H1 (cell line): ENCODE data around the gene AATK. TPM values are rescaled to one million over a fixed set of nuclear protein-coding genes. Genes with fewer than 3 reads are reported as not detected.

Source experiments
- CTCF ChIA-PET: fragments of 300-600 bp; sonication (Branson Sonifier 250); formaldehyde crosslinking; loops from one replicate; lab custom pipeline; 2021; ENCODE audit not compliant: partially characterized antibody; lab: Charles Lee
- POLR2A ChIA-PET: fragments of 300-600 bp; sonication (Branson Sonifier 250); formaldehyde crosslinking; loops from one replicate; lab custom pipeline; 2021; ENCODE audit warnings: inconsistent platforms; ENCODE audit not compliant: partially characterized antibody; lab: Charles Lee
- DNase-seq, 2 experiments: peaks; one replicate each; pipeline versions ENCODE4 v3.0.0 to v3.0.0-alpha.2; 2010 to 2022; ENCODE audit warnings: low spot score in 2 of 2, low read depth in 1 of 2, mixed read lengths in 1 of 2
- FAIRE-seq: peaks from 2 replicates; lab custom pipeline; 2011; peaks lifted over from hg19 to GRCh38; lab: Jason Lieb, UNC
- H2AFZ ChIP-seq: 2 replicates; pipeline ENCODE4 v1.8.1; 2012; ENCODE audit warnings: low read length, inconsistent platforms
- H2AK5ac ChIP-seq: 2 replicates; pipeline ENCODE4 v1.6.1; 2013; ENCODE audit warnings: low read depth, low read length
- H2BK120ac ChIP-seq: replicated peaks from 2 replicates; pipeline ENCODE3; 2013; ENCODE audit warnings: low read depth, low read length, inconsistent platforms
- H2BK12ac ChIP-seq: 2 replicates; pipeline ENCODE4 v1.6.1; 2013; ENCODE audit warnings: low read depth, low read length
- H2BK15ac ChIP-seq: 2 replicates; pipeline ENCODE4 v1.6.1; 2013; ENCODE audit warnings: low read length
- H2BK20ac ChIP-seq: 2 replicates; pipeline ENCODE4 v1.6.1; 2013; ENCODE audit warnings: low read length
- H2BK5ac ChIP-seq: 2 replicates; pipeline ENCODE4 v1.6.1; 2013; ENCODE audit warnings: low read depth, low read length
- H3K14ac ChIP-seq: 2 replicates; pipeline ENCODE4 v1.6.1; 2013; ENCODE audit warnings: inconsistent platforms; ENCODE audit not compliant: insufficient read length
- H3K18ac ChIP-seq: 2 replicates; pipeline ENCODE4 v1.6.1; 2013; ENCODE audit warnings: low read length; ENCODE audit errors: extremely low read depth
- H3K23ac ChIP-seq: 2 replicates; pipeline ENCODE4 v1.6.1; 2013; ENCODE audit warnings: inconsistent platforms; ENCODE audit not compliant: insufficient read length
- H3K23me2 ChIP-seq: 2 replicates; pipeline ENCODE4 v1.6.1; 2013; ENCODE audit warnings: low read depth, low read length
- H3K27ac ChIP-seq: 2 replicates; pipeline ENCODE4 v1.6.1; 2011; ENCODE audit warnings: low read depth, low read length, inconsistent platforms
- H3K27me3 ChIP-seq, 4 experiments: replicated peaks in 1 of 4; 1 replicate in 1 of 4; 2 replicates in 3 of 4; pipeline versions ENCODE4 v1.6.1 to v1.8.1; 2011 to 2013; ENCODE audit warnings: low read length in 3 of 4, mild to moderate bottlenecking in 3 of 4, inconsistent platforms in 2 of 4, mixed read lengths in 2 of 4, moderate library complexity in 1 of 4; ENCODE audit not compliant: control insufficient read depth in 3 of 4, insufficient read depth in 3 of 4; ENCODE audit errors: extremely low read depth in 1 of 4
- H3K36me3 ChIP-seq, 4 experiments: 2 replicates each; pipeline versions ENCODE4 v1.6.1 to v1.8.1; 2011 to 2013; ENCODE audit warnings: mild to moderate bottlenecking in 4 of 4, low read length in 3 of 4, moderate library complexity in 2 of 4, control low read depth in 1 of 4, inconsistent platforms in 1 of 4; ENCODE audit not compliant: insufficient read depth in 4 of 4, control insufficient read depth in 2 of 4
- H3K4ac ChIP-seq: replicated peaks from 2 replicates; pipeline ENCODE3; 2013; ENCODE audit warnings: low read length, low read depth, mixed read lengths, inconsistent platforms; ENCODE audit not compliant: insufficient read length
- H3K4me1 ChIP-seq, 4 experiments: replicated peaks in 1 of 4; 1 replicate in 1 of 4; 2 replicates in 3 of 4; pipeline versions ENCODE4 v1.6.1 to v1.8.1; 2011 to 2013; ENCODE audit warnings: low read length in 3 of 4, inconsistent platforms in 2 of 4, mixed read lengths in 1 of 4; ENCODE audit not compliant: insufficient read depth in 4 of 4, control insufficient read depth in 3 of 4
- H3K4me2 ChIP-seq, 2 experiments: 2 replicates each; pipeline versions ENCODE4 v1.6.1 to v1.8.1; 2011 to 2013; ENCODE audit warnings: low read depth in 2 of 2, low read length in 2 of 2, control low read depth in 1 of 2, inconsistent platforms in 1 of 2, mild to moderate bottlenecking in 1 of 2; ENCODE audit not compliant: insufficient read depth in 1 of 2
- H3K4me3 ChIP-seq, 4 experiments: fragments of 200-600, 300-600 bp in 1 of 4; sonication (generic), shearing (Covaris generic), sonication (Bioruptor Twin) in 1 of 4; 2 replicates each; pipeline versions ENCODE4 v1.5.1 to v1.8.1; 2011 to 2016; ENCODE audit warnings: low read length in 4 of 4, low read depth in 3 of 4, control low read depth in 2 of 4, inconsistent platforms in 2 of 4, mild to moderate bottlenecking in 2 of 4, mixed read lengths in 1 of 4, moderate library complexity in 1 of 4; ENCODE audit not compliant: insufficient read depth in 2 of 4; ENCODE audit errors: extremely low read depth in 1 of 4
- H3K56ac ChIP-seq: replicated peaks from 2 replicates; pipeline ENCODE3; 2013; ENCODE audit warnings: low read depth, mild to moderate bottlenecking, mixed read lengths, low read length, inconsistent platforms; ENCODE audit not compliant: insufficient read length
- H3K79me1 ChIP-seq: 2 replicates; pipeline ENCODE4 v1.6.1; 2013; ENCODE audit warnings: low read depth, low read length, control low read depth
- H3K79me2 ChIP-seq, 2 experiments: 2 replicates each; pipeline versions ENCODE4 v1.6.1 to v1.8.1; 2012 to 2013; ENCODE audit warnings: low read length in 2 of 2, mild to moderate bottlenecking in 2 of 2, inconsistent platforms in 1 of 2; ENCODE audit not compliant: insufficient read depth in 2 of 2, control insufficient read depth in 1 of 2
- H3K9ac ChIP-seq, 4 experiments: replicated peaks in 1 of 4; 1 replicate in 1 of 4; 2 replicates in 3 of 4; pipeline versions ENCODE4 v1.6.1 to v1.8.1; 2011 to 2013; ENCODE audit warnings: low read depth in 3 of 4, low read length in 3 of 4, control low read depth in 2 of 4, mild to moderate bottlenecking in 2 of 4, moderate library complexity in 2 of 4, inconsistent platforms in 1 of 4; ENCODE audit errors: extremely low read depth in 1 of 4
- H3K9me3 ChIP-seq, 2 experiments: 2 replicates each; pipeline versions ENCODE4 v1.6.1 to v1.8.1; 2012 to 2013; ENCODE audit warnings: mild to moderate bottlenecking in 2 of 2, moderate library complexity in 2 of 2, control low read depth in 1 of 2, inconsistent platforms in 1 of 2, low read depth in 1 of 2, low read length in 1 of 2, mixed read lengths in 1 of 2; ENCODE audit not compliant: insufficient read depth in 2 of 2
- H4K20me1 ChIP-seq, 2 experiments: replicated peaks in 1 of 2; 2 replicates each; pipeline versions ENCODE3 to v1.8.1; 2011 to 2013; ENCODE audit warnings: inconsistent platforms in 2 of 2, low read length in 2 of 2, mild to moderate bottlenecking in 1 of 2; ENCODE audit not compliant: insufficient read depth in 2 of 2, control insufficient read depth in 1 of 2
- H4K5ac ChIP-seq: 2 replicates; pipeline ENCODE4 v1.6.1; 2013; ENCODE audit warnings: low read length, low read depth, mixed read lengths, inconsistent platforms; ENCODE audit not compliant: insufficient read length
- H4K8ac ChIP-seq: 2 replicates; pipeline ENCODE4 v1.8.0; 2013; ENCODE audit warnings: mild to moderate bottlenecking, moderate library complexity, low read length, inconsistent platforms; ENCODE audit not compliant: insufficient read depth; ENCODE audit errors: extremely low read depth
- H4K91ac ChIP-seq: replicated peaks from 2 replicates; pipeline ENCODE3; 2013; ENCODE audit warnings: low read length, mixed read lengths, inconsistent platforms; ENCODE audit not compliant: insufficient read length
- CTBP2 ChIP-seq: IDR thresholded peaks from 2 replicates; pipeline ENCODE4 v1.7.0; 2011; ENCODE audit warnings: borderline replicate concordance, mild to moderate bottlenecking, moderate library complexity, mixed read lengths, low read length; ENCODE audit not compliant: insufficient read depth, insufficient read length
- EZH2 ChIP-seq: fragments of 200-600 bp; sonication (generic); IDR thresholded peaks from 2 replicates; pipeline ENCODE4 v1.7.1; 2012; ENCODE audit warnings: low read depth, mild to moderate bottlenecking, moderate library complexity, low read length, inconsistent platforms; ENCODE audit not compliant: severe bottlenecking
- JUND ChIP-seq: IDR thresholded peaks from 2 replicates; pipeline ENCODE4 v1.6.1; 2011; ENCODE audit warnings: mild to moderate bottlenecking, improper control_type of control experiment, low read length
- MAX ChIP-seq: IDR thresholded peaks from 2 replicates; pipeline ENCODE4 v1.6.1; 2012; ENCODE audit warnings: inconsistent platforms
- RBBP5 ChIP-seq: IDR thresholded peaks from 2 replicates; pipeline ENCODE4 v1.7.1; 2012; ENCODE audit warnings: low read depth, mild to moderate bottlenecking, inconsistent platforms, low read length, moderate library complexity, borderline replicate concordance
- RXRA ChIP-seq: IDR thresholded peaks from 2 replicates; pipeline ENCODE4 v1.6.1; 2011; ENCODE audit warnings: low read depth, mild to moderate bottlenecking, low read length, moderate library complexity; ENCODE audit not compliant: insufficient read depth
- SIX5 ChIP-seq: IDR thresholded peaks from 2 replicates; pipeline ENCODE4 v1.6.1; 2011; ENCODE audit warnings: mild to moderate bottlenecking, low read depth, low read length
- ZNF274 ChIP-seq: IDR thresholded peaks from 2 replicates; pipeline ENCODE4 v1.7.0; 2012; ENCODE audit warnings: low read length, borderline replicate concordance; ENCODE audit errors: extremely low read depth
- WGBS, 2 experiments: shearing (Covaris generic) in 1 of 2; methylation state at CpG; one replicate each; pipeline versions ENCODE4 v1.1.6 to v1.1.7; 2013 to 2015; ENCODE audit warnings: low lambda C conversion rate in 2 of 2, mixed read lengths in 2 of 2, inconsistent platforms in 1 of 2, low coverage in 1 of 2, missing lambda C conversion rate in 1 of 2; ENCODE audit not compliant: insufficient replicate concordance in 2 of 2, insufficient coverage in 1 of 2, insufficient read length in 1 of 2; ENCODE audit errors: extremely low coverage in 1 of 2, missing lambda C conversion rate in 1 of 2; 5-methylcytosine and 5-hydroxymethylcytosine counted together
- polyA plus RNA-seq, 7 experiments: library from polyadenylated mRNA; depleted of rRNA in 3 of 7; stranded (reverse) in 5 of 7; unstranded in 2 of 7; fragments of >200 nt in 5 of 7; fragments of 200-250 nt in 2 of 7; gene quantifications; 1 replicate in 5 of 7; 2 replicates in 1 of 7; 4 replicates in 1 of 7; pipeline versions ENCODE4 v1.2.1 to v1.2.3, GENCODE V29; 2011 to 2013; ENCODE audit warnings: missing spikeins in 2 of 7, mixed read lengths in 2 of 7
- total RNA-seq: library from RNA; stranded (reverse); fragmentation: NEBNext Ultra II Directional; extraction: Animal tissue kit (Norgen Biotek cat#: 25700); gene quantifications from 2 replicates; pipeline ENCODE4 v1.2.1, GENCODE V29; 2021
- TF ChIP-seq, protein P1 (sequence below): IDR thresholded peaks from 2 replicates; pipeline ENCODE4 v1.6.1; 2011; ENCODE audit warnings: low read length, improper control_type of control experiment
- TF ChIP-seq, protein P2 (sequence below): IDR thresholded peaks from 2 replicates; pipeline ENCODE4 v1.6.1; 2012; ENCODE audit warnings: inconsistent platforms

Gene AATK
- total and polyA plus RNA-seq, 2 of the 8 experiments (the other 6 are each of a cell fraction or from before 2014, with no cell fraction given), result 1.7 to 3.5 TPM

DNA sequence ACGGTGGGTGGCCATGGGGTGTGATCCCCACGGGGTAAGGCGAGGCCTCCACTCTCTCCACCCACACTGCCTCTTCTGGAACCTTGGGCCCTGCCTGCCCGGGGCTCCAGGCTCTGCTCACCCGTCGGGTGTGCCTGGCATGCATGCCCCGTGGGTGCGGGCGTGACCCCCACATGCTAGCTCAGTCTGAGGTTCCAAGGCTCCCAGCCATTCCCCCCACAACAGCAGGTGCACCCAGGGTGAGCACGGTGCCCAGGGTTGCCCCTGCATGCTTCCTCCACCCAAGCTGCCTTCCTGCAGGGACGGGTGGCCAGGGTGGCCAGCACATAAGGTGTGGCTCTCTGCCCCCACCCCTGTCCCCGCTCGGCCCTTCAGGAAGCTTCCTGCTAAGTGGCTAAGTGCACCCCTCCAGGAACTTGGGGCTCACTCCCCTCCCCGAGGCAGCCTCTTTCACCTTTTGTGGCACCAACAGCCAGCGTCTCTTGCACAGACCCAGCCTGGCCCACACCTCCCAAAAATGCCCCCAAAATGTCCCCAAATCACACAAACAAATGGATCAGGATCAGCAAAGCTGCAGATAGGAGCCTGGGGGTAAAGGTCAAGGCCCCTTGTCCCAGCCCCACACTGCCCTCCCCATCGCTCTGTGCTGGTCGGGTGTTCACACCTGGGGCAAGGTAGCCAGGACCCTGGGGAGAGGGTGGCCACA is 22.2 kb downstream of the AATK start:
- Histone ChIP-seq H3K9me3 (peaks cover 0 to under 1% of the 10 kb centered on the region in 2 experiments; a peak in 1 of 4 replicates), H3K27me3 (no peaks in the 10 kb centered on the region), H2AK5ac (no peak overlapping the region), H4K91ac (no peak overlapping the region), H3K36me3 (no peaks in the 10 kb centered on the region), H3K79me1 (no peaks in the 10 kb centered on the region), H3K18ac (no peak overlapping the region), H4K20me1 (no peaks in the 10 kb centered on the region), H2BK20ac (no peak overlapping the region), H3K23me2 (no peaks in the 10 kb centered on the region), H2AFZ (no peak overlapping the region), H3K27ac (no peak overlapping the region), H4K5ac (no peak overlapping the region), H3K14ac (no peak overlapping the region), H3K9ac (no peak overlapping the region), H3K4me3 (no peak overlapping the region), H3K4ac (no peak overlapping the region), H2BK15ac (0 out of 2 replicates have a peak overlapping the region, but pooled peaks have one; percentile 16), H3K79me2 (no peaks in the 10 kb centered on the region), H3K23ac (no peak overlapping the region), H2BK5ac (no peak overlapping the region), H4K8ac (peak overlapping the region; percentile 51), H3K56ac (no peak overlapping the region), H2BK120ac (no peak overlapping the region), H2BK12ac (no peak overlapping the region), H3K4me2 (no peak overlapping the region), H3K4me1 (peaks cover 0 to 2% (median 0%) of the 10 kb centered on the region in 4 experiments; a peak in 4 of 7 replicates)
- FAIRE-seq, result no peak
- DNase-seq, result no peak
- POLR2A ChIA-PET, result interaction anchor here (0.6 to 1.5 kb wide), 2 partner anchors 9 to 101 kb away, joined by 3 to 6 read pairs; no protein-coding TSS in a partner anchor
- CTCF ChIA-PET, result interaction anchor here (0.9 to 4.3 kb wide), 20 partner anchors 9 to 118 kb away, joined by 3 to 24 read pairs (median 3); partner anchors contain the start of genes NDUFAF8 and TEPSIN
- 96% methylated on average over 16 of the region's 17 CpGs; no CpG with 5 or more reads in 1 of the 2 experiments for whole genome bisulfite sequencing, 2 experiments
- TF ChIP-seq, protein P1, sequence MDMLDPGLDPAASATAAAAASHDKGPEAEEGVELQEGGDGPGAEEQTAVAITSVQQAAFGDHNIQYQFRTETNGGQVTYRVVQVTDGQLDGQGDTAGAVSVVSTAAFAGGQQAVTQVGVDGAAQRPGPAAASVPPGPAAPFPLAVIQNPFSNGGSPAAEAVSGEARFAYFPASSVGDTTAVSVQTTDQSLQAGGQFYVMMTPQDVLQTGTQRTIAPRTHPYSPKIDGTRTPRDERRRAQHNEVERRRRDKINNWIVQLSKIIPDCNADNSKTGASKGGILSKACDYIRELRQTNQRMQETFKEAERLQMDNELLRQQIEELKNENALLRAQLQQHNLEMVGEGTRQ, result no peak
- TF ChIP-seq RXRA, result no peak
- TF ChIP-seq EZH2, result no peak
- no peak for TF ChIP-seq JUND
- no peak for TF ChIP-seq RBBP5
- no peak for TF ChIP-seq ZNF274
- no peak for TF ChIP-seq CTBP2
- no peak for TF ChIP-seq MAX
- TF ChIP-seq, protein P2, sequence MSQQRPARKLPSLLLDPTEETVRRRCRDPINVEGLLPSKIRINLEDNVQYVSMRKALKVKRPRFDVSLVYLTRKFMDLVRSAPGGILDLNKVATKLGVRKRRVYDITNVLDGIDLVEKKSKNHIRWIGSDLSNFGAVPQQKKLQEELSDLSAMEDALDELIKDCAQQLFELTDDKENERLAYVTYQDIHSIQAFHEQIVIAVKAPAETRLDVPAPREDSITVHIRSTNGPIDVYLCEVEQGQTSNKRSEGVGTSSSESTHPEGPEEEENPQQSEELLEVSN, result no peak
- no peak for TF ChIP-seq SIX5
